K562 (cell line): ENCODE results near the gene NDUFA3. TPM values are rescaled to one million over a fixed set of nuclear protein-coding genes. Genes with fewer than 3 reads are reported as not detected.

Experiments
- ATAC-seq: fragments of 200-7000 bp; cut with Tn5 transposase; 3 replicates; pipeline ENCODE4 v1.9.1; 2020; ENCODE audit warnings: moderate library complexity
- BruUV-seq: library from RNA; stranded (reverse); fragments of 400-500 nt; replicated peaks from 2 replicates; lab custom pipeline; 2021; lab: Mats Ljungman, UMichigan
- CTCF ChIA-PET: fragments of 300-600 bp; formaldehyde crosslinking; extraction: SDS; loops from one replicate; lab custom pipeline; 2021; ENCODE audit warnings: low intra/inter-chr PET ratio; lab: Yijun Ruan, JAX
- POLR2A ChIA-PET: fragments of 300-600, 350-650 bp; sonication (Branson Sonifier 250); formaldehyde crosslinking; extraction: SDS; loops from one replicate; lab custom pipeline; 2021; ENCODE audit warnings: antibody characterized with exemption, inconsistent platforms; lab: Yijun Ruan, JAX
- DNase-seq, 4 experiments: peaks; one replicate each; pipeline versions ENCODE4 v3.0.0 to v3.0.0-alpha.2; 2011 to 2018; ENCODE audit warnings: low spot score in 3 of 4, mixed read lengths in 3 of 4; ENCODE audit errors: extremely low read depth in 1 of 4
- FAIRE-seq: peaks from 2 replicates; lab custom pipeline; 2011; peaks lifted over from hg19 to GRCh38; lab: Jason Lieb, UNC
- H2AFZ ChIP-seq: 2 replicates; pipeline ENCODE4 v1.6.0; 2011; ENCODE audit warnings: low read depth, low read length, control low read depth, inconsistent platforms
- H3K27ac ChIP-seq: fragments of 200-600 bp; 3 replicates; pipeline ENCODE4 v1.8.0; 2011; ENCODE audit warnings: low read depth, mild to moderate bottlenecking, control low read depth, inconsistent platforms, low read length, moderate library complexity, mixed read lengths; ENCODE audit errors: extremely low read depth
- H3K27me3 ChIP-seq, 2 experiments: fragments of 300-600 bp in 1 of 2; 2 replicates in 1 of 2; 3 replicates in 1 of 2; pipeline versions ENCODE4 v1.6.0 to v1.8.0; 2011; ENCODE audit warnings: inconsistent platforms in 2 of 2, low read length in 2 of 2, mild to moderate bottlenecking in 1 of 2, mixed read lengths in 1 of 2, moderate library complexity in 1 of 2; ENCODE audit not compliant: control insufficient read depth in 2 of 2, insufficient read depth in 2 of 2
- H3K36me3 ChIP-seq: fragments of 300-600 bp; 3 replicates; pipeline ENCODE4 v1.8.0; 2011; ENCODE audit warnings: mild to moderate bottlenecking, low read length, inconsistent platforms; ENCODE audit not compliant: control insufficient read depth, insufficient read depth
- H3K4me1 ChIP-seq, 2 experiments: fragments of 200-600 bp in 1 of 2; replicated peaks in 1 of 2; 2 replicates in 1 of 2; 3 replicates in 1 of 2; pipeline versions ENCODE4 v1.5.1 to v1.8.0; 2011; ENCODE audit warnings: inconsistent platforms in 2 of 2, low read length in 2 of 2, mild to moderate bottlenecking in 1 of 2, mixed read lengths in 1 of 2, moderate library complexity in 1 of 2; ENCODE audit not compliant: control insufficient read depth in 2 of 2, insufficient read depth in 2 of 2
- H3K4me2 ChIP-seq: 2 replicates; pipeline ENCODE4 v1.6.1; 2011; ENCODE audit warnings: low read length, control low read depth, inconsistent platforms, mixed read lengths; ENCODE audit not compliant: insufficient read depth
- H3K4me3 ChIP-seq: fragments of 200-600 bp; sonication (generic), shearing (Covaris generic); 2 replicates; pipeline ENCODE4 v1.5.1; 2016; ENCODE audit warnings: control low read depth, inconsistent platforms
- H3K79me2 ChIP-seq: fragments of 200-600 bp; 3 replicates; pipeline ENCODE4 v1.8.0; 2011; ENCODE audit warnings: low read length, inconsistent platforms; ENCODE audit not compliant: control insufficient read depth, insufficient read depth
- H3K9ac ChIP-seq, 2 experiments: 2 replicates each; pipeline versions ENCODE4 v1.6.0 to v1.6.1; 2011; ENCODE audit warnings: low read depth in 2 of 2, low read length in 2 of 2, control low read depth in 1 of 2, inconsistent platforms in 1 of 2, mild to moderate bottlenecking in 1 of 2, mixed read lengths in 1 of 2; ENCODE audit not compliant: insufficient read depth in 1 of 2
- H3K9me1 ChIP-seq: one replicate; pipeline ENCODE4 v1.6.0; 2011; ENCODE audit warnings: inconsistent platforms, mild to moderate bottlenecking, low read length, moderate library complexity; ENCODE audit not compliant: control insufficient read depth, insufficient read depth
- H3K9me3 ChIP-seq: replicated peaks from 2 replicates; pipeline ENCODE4 v1.5.1; 2011; ENCODE audit warnings: low read depth, low read length, inconsistent platforms; ENCODE audit not compliant: control insufficient read depth, insufficient read depth
- H4K20me1 ChIP-seq: replicated peaks from 2 replicates; pipeline ENCODE4 v1.6.1; 2011; ENCODE audit warnings: low read length, inconsistent platforms, mixed read lengths; ENCODE audit not compliant: control insufficient read depth, insufficient read depth
- ARID2 ChIP-seq: fragments of 450-650 bp; IDR thresholded peaks from 2 replicates; pipeline ENCODE4 v1.6.1; 2017; ENCODE audit warnings: antibody characterized with exemption, mild to moderate bottlenecking
- KLF1 ChIP-seq: fragments of 450-650 bp; IDR thresholded peaks from 2 replicates; pipeline ENCODE4 v1.6.1; 2016; ENCODE audit warnings: missing genetic modification characterization, missing compliant biosample characterization
- MAFF ChIP-seq: IDR thresholded peaks from 2 replicates; pipeline ENCODE4 v1.6.1; 2012; ENCODE audit warnings: low read length, improper control_type of control experiment
- NFATC3 ChIP-seq: fragments of 450-650 bp; IDR thresholded peaks from 2 replicates; pipeline ENCODE4 v1.6.1; 2017; ENCODE audit warnings: mild to moderate bottlenecking
- OTX1 ChIP-seq: fragments of 450-650 bp; formaldehyde crosslinking; IDR thresholded peaks from 2 replicates; pipeline ENCODE4 v1.4.0; 2022; ENCODE audit warnings: mild to moderate bottlenecking
- ZBTB7A ChIP-seq: IDR thresholded peaks from 2 replicates; pipeline ENCODE4 v1.6.1; 2011; ENCODE audit warnings: low read depth, mild to moderate bottlenecking, low read length, moderate library complexity, borderline replicate concordance; ENCODE audit not compliant: control insufficient read depth
- ZNF316 ChIP-seq: fragments of 450-650 bp; IDR thresholded peaks from 2 replicates; pipeline ENCODE4 v1.6.1; 2016
- ZNF436 ChIP-seq: fragments of 250-450, 450-650 bp; sonication (Bioruptor Pico); formaldehyde crosslinking; IDR thresholded peaks from 2 replicates; pipeline ENCODE4 v1.7.0; 2020; ENCODE audit warnings: mild to moderate bottlenecking
- WGBS: fragments of 100-300 bp; shearing (Covaris generic); methylation state at CpG from one replicate; pipeline ENCODE4 v1.1.6; 2016; ENCODE audit warnings: low coverage, mixed read lengths; ENCODE audit not compliant: insufficient coverage; ENCODE audit errors: missing lambda C conversion rate; 5-methylcytosine and 5-hydroxymethylcytosine counted together
- in situ Hi-C: fragments of 300-500 bp; cut with MboI; formaldehyde crosslinking; loops from 4 replicates; pipeline ENCODE4 v1.15.0; 2018; ENCODE audit warnings: inconsistent platforms, mixed read lengths
- intact Hi-C: fragments of 100-400 bp; cut with micrococcal nuclease; formaldehyde crosslinking; loops from 2 replicates; pipeline ENCODE4 v1.14.2; 2022
- polyA plus RNA-seq, 8 experiments: library from polyadenylated mRNA; depleted of rRNA in 4 of 8; stranded (reverse) in 5 of 8; unstranded in 3 of 8; fragments of >200 nt; fragmentation: Nextera tagmentation in 2 of 8; fragmentation: Illumina TruSeq in 1 of 8; extraction: Ambion mirVana in 2 of 8; extraction: Trizol in 1 of 8; gene quantifications; 2 replicates each; pipeline versions ENCODE4 v1.2.1 to v1.2.3, GENCODE V29; 2011 to 2014; ENCODE audit warnings: inconsistent platforms in 1 of 8, missing spikeins in 1 of 8
- total RNA-seq, 7 experiments: library from RNA; depleted of rRNA in 6 of 7; stranded (reverse); fragments of >200 nt in 6 of 7; fragmentation: Illumina TruSeq in 2 of 7; extraction: Trizol in 2 of 7; gene quantifications; 2 replicates each; pipeline versions ENCODE4 v1.2.1 to v1.2.3, GENCODE V29; 2011 to 2021; ENCODE audit warnings: low replicate concordance in 1 of 7

NDUFA3 gene
- total and polyA plus RNA-seq, 9 of the 15 experiments (the other 6 are each of a cell fraction or from before 2014, with no cell fraction given) = 39.2 to 279 (median 138) TPM

DNA sequence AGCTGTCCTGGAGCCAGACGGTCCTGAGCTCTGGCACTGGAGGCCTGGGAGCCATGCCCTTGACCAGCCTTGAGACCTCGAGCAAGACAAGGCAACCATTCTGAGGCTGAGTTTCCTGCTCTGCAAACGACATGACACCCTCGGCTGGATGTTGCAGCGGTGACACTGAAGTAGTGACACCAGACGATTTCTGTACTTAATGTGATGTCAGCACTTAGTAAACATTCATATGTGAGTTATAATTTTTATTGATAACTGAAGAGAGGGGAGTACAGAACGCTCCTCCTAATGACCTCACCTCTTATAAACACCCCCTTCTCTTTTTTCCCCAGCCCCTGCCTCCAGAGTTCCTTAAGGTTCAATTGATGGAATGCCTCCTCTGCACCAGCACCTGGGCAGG, 5.8 kb downstream of the NDUFA3 start:
- H3K79me2 ChIP-seq = peaks cover 15% of the 10 kb centered on the region
- H3K36me3 ChIP-seq = peaks cover 75% of the 10 kb centered on the region; the same call in 2 of the 3 replicates
- no peaks in the 10 kb centered on the region for H3K9me1 ChIP-seq
- DNase-seq (peak in 1 of 4 experiments; percentile 4), ATAC-seq (no peak), FAIRE-seq (no peak)
- in situ Hi-C loops = no loop called here
- H3K4me1 ChIP-seq = peaks cover 0 to 22% of the 10 kb centered on the region in 2 experiments; a peak in 3 of 5 replicates
- WGBS = 82% methylated on average over 6 of the region's 7 CpGs
- TF ChIP-seq ZBTB7A = no peak
- TF ChIP-seq NFATC3 = no peak
- 0 out of 2 replicates have a peak, but pooled peaks have one; percentile 23 for TF ChIP-seq MAFF
- no peak for TF ChIP-seq KLF1 (tag)
- no peak for TF ChIP-seq ZNF436 (CRISPR knock-in tag)
- no peak for TF ChIP-seq ARID2
- peak; percentile 50; the same call in 1 of the 2 replicates for TF ChIP-seq ZNF316
- no peak for TF ChIP-seq OTX1
- intact Hi-C loops = no loop called here
- H2AFZ ChIP-seq = no peak overlapping the region
- peaks cover 3% of the 10 kb centered on the region; the same call in 1 of the 2 replicates for H4K20me1 ChIP-seq
- H3K9me3 ChIP-seq = no peaks in the 10 kb centered on the region
- no peak overlapping the region for H3K9ac ChIP-seq
- no peak overlapping the region for H3K27ac ChIP-seq
- no peak overlapping the region for H3K4me2 ChIP-seq
- no peak overlapping the region for H3K4me3 ChIP-seq
- ChIA-PET CTCF (no interaction called here), POLR2A (no interaction called here)
- BruUV-seq = no TSS peak
- H3K27me3 ChIP-seq = no peaks in the 10 kb centered on the region
